Measurements from ENCODE around the gene AKR7A3.

DNA sequence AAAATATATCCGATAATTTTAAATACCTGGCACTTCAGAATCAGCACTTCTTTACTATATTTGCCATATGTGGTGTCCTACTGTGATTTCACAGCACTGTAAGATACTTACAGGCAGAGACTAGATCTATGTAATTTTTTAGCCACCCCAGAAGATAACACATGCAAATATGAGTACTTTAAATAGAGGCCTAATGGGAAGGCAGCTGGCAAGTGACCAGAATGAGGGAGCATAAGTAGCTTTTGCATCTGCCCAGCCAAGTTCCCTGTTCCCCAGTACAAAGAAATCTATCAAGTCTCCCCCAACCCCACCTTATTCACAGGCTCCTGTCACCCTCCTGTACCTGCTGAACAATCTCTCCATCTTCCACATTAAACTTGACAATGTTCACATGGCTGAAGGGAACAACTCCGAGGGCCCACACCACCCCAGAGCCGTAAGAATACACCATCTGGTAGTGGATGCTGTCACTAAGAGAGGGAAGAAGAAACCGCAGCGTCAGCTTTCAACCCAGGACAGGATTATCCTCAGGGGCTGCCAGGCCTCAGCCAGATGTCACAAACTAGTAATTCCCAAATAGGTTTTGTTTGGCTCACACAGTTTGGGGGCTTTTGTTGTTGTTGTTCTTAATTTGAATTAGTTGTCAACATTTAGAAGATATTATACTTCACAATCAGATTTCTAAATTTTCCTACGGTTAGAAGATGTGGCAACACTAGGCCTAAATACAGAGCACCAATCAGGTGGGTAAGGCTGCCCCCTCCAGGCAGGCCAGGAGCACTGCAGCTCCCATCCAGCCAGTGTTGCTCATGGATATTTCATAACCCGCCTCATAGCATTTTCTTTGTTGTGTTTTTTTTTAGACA lies 47.7 kb downstream of the AKR7A3 start:
- TF ChIP-seq YY1 (IDR thresholded peaks at IDR 0.05; ENCODE audit: insufficient read depth, insufficient read length), result no peak
- no peak for TF ChIP-seq ZNF274 (IDR thresholded peaks at IDR 0.05; ENCODE audit: low read depth, low read length)
